T-helper 1 cell treated with Interleukin-12 subunit alpha and Interleukin-12 subunit beta and Interleukin-4 antibody, amounts not matched to agents 30 μg/mL and 1 μg/mL, for 36 hours (primary cell): ENCODE data around the gene CDYL.

Source experiments
- H3K27ac Mint-ChIP-seq: one replicate; pipeline ENCODE4 v1.8.0; 2021; ENCODE audit warnings: mild to moderate bottlenecking, mixed read lengths
- H3K27me3 Mint-ChIP-seq: one replicate; pipeline ENCODE4 v1.8.0; 2021; ENCODE audit warnings: low read depth, mixed read lengths
- H3K36me3 Mint-ChIP-seq: one replicate; pipeline ENCODE4 v1.8.0; 2021; ENCODE audit warnings: low read depth, mixed read lengths
- H3K4me1 Mint-ChIP-seq: one replicate; pipeline ENCODE4 v1.8.0; 2021; ENCODE audit warnings: low read depth, mixed read lengths
- H3K4me3 Mint-ChIP-seq: one replicate; pipeline ENCODE4 v1.8.0; 2021; ENCODE audit warnings: mild to moderate bottlenecking, moderate library complexity, mixed read lengths
- H3K9me3 Mint-ChIP-seq: one replicate; pipeline ENCODE4 v1.8.0; 2021; ENCODE audit warnings: mixed read lengths

Gene CDYL

DNA sequence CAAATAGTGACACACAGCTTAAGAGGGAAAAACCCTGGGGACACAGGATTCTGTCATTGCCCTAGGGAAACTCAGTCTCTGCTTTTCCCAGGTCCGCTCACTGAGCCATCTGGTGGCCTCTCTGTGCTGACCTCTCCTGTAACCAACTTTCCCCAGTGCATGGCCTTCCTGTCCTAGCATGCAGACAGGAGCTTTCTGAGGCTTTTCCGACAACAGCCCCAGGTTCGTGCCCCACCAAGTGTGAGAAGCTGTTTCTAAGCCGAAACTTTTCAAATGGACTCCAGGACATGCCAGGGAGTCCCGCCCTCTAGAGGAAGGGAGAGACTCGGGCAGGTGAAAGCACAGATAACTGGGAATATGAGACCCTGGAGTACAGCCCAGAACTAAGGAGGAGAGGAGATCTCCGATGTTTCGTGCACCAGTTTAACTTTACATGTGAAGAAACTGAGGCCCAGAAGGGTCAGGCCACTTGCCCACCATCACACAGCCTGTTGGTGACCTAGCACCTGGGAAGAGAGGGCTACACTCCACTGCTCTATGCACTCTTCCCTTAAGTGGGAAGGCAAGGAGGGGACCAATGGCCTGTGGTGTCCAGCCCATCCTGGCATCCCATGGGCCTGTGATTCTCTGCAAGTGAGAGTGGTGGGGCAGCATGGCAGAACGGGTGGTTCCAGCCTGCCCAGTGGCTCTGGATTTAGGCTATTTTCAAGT is 181.5 kb downstream of the CDYL start:
- H3K27me3 Mint-ChIP-seq, result no peaks in the 10 kb centered on the region
- H3K27ac Mint-ChIP-seq, result no peak overlapping the region
- no peak overlapping the region for H3K4me3 Mint-ChIP-seq
- H3K4me1 Mint-ChIP-seq, result no peaks in the 10 kb centered on the region
- peaks cover 3% of the 10 kb centered on the region for H3K36me3 Mint-ChIP-seq
- H3K9me3 Mint-ChIP-seq, result no peaks in the 10 kb centered on the region

- H3K4me3 Mint-ChIP-seq, result no peak overlapping the region
- H3K27me3 Mint-ChIP-seq, result no peaks in the 10 kb centered on the region
- no peaks in the 10 kb centered on the region for H3K9me3 Mint-ChIP-seq
- H3K27ac Mint-ChIP-seq, result no peak overlapping the region
- H3K36me3 Mint-ChIP-seq, result peaks cover 3% of the 10 kb centered on the region
- H3K4me1 Mint-ChIP-seq, result no peaks in the 10 kb centered on the region
Observed at GRCh38 chr6:4958624-4959023, 182.4 kb downstream of the CDYL start.

DNA sequence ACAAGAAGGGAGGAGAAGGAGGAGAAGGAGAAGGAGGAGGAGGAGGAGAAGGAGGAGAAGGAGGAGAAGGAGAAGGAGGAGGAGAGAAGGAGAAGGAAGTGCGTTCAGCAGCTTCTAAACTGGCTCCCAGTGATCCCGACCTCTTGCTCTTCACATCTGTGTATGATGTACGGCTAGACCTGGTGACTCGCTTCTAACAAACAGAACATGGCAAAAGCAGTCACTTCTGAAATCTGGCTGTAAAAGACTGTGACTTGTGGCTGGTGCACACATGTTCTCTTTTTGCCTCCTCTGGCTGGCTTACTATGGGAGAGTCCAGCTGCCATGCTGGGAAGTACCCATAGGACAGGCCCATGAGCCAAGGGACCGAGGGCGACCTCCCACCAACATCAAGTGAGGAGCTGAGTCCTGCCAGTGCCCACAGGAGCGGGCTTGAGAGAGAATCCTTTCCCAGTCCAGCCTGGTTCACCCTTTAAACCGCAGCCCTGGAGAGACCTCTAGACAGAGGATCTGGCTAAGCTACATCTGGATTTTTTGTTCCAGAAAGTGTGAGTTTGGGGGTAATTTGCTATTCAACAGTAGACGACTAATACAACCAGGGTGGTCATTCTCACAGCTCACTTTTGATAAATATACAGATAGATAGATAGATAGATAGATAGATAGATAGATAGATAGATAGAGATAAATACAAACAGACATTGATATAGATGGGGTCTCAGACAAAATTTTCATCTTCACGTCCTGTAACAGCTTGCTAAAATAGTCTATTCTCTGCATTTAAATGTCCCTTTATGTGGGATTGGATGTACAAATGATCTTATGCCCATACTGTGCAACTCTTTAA is 185.3 kb downstream of the CDYL start:
- no peak overlapping the region for H3K27ac Mint-ChIP-seq
- no peaks in the 10 kb centered on the region for H3K36me3 Mint-ChIP-seq
- H3K4me1 Mint-ChIP-seq, result no peaks in the 10 kb centered on the region
- no peaks in the 10 kb centered on the region for H3K9me3 Mint-ChIP-seq
- no peaks in the 10 kb centered on the region for H3K27me3 Mint-ChIP-seq
- no peak overlapping the region for H3K4me3 Mint-ChIP-seq

DNA sequence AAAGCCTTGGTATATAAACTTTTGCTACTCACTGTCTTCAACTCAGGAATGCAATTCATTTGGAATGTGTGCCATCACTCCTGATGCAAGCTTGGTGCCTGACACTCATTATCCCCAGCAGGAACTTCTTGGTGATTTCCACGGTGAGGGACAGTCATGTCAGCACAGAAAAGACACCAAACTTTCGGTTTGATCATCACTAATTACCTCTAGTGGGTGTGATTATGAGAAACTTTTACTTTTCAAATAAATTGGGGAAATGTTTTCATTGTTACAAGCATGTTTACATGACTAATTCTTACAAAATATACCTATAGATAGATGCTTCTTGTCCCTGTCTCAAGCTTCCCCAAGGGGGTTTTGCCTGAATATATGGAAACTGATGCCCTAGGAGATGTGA is 186.7 kb downstream of the CDYL start:
- Mint-ChIP-seq H3K36me3 (no peaks in the 10 kb centered on the region), H3K27me3 (no peaks in the 10 kb centered on the region), H3K4me3 (no peak overlapping the region), H3K9me3 (no peaks in the 10 kb centered on the region), H3K27ac (no peak overlapping the region), H3K4me1 (no peaks in the 10 kb centered on the region)

DNA sequence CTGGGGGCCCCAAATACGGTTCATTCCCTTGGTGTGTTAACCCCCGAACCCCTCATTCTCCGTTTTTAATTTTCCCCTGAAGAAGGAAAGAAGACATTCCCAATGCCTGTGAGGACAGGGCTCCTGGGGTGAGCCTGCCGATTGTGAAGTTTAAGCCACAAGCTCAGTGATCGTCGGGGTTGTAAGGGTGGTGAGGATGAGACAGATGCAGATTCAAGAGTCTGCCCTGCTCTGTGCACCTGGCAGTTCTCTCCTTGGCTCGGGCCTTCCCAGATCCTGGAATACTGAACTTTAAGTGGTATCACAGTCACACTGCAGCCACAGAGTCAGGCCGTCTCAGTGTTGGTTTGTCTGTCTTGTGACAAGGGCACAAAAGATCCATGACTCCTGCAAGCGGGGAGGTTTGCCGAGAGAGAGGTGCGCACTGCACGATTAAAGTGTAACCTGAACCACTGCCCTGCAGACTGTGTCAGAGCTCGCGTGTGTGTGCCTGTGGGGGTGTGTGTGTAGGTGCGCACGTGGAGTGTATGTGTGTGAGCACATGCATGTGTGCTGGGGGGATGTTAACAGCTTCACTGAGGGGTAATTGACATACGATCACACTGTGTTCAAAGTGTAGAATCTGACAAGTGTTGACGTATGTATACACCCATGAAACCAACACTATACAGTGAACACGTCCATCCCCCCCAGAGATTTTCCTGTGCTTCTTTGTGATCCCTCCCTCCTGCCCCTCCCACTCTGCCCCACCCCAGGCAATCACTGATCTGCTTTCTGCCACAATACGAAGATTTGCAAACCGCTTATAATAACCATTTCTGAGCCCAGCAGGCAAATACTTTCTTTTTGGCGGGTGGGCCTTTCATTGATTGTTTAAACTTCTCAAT is 188.7 kb downstream of the CDYL start:
- H3K27ac Mint-ChIP-seq, result no peak overlapping the region
- no peak overlapping the region for H3K4me3 Mint-ChIP-seq
- H3K9me3 Mint-ChIP-seq, result no peaks in the 10 kb centered on the region
- H3K27me3 Mint-ChIP-seq, result no peaks in the 10 kb centered on the region
- H3K4me1 Mint-ChIP-seq, result no peaks in the 10 kb centered on the region
- H3K36me3 Mint-ChIP-seq, result no peaks in the 10 kb centered on the region

GRCh38 chr6:4965562-4966389 is 189.6 kb downstream of the CDYL start:
- Mint-ChIP-seq H3K4me3 (no peak overlapping the region), H3K27ac (no peak overlapping the region), H3K9me3 (no peaks in the 10 kb centered on the region), H3K36me3 (no peaks in the 10 kb centered on the region), H3K27me3 (no peaks in the 10 kb centered on the region), H3K4me1 (no peaks in the 10 kb centered on the region)

DNA sequence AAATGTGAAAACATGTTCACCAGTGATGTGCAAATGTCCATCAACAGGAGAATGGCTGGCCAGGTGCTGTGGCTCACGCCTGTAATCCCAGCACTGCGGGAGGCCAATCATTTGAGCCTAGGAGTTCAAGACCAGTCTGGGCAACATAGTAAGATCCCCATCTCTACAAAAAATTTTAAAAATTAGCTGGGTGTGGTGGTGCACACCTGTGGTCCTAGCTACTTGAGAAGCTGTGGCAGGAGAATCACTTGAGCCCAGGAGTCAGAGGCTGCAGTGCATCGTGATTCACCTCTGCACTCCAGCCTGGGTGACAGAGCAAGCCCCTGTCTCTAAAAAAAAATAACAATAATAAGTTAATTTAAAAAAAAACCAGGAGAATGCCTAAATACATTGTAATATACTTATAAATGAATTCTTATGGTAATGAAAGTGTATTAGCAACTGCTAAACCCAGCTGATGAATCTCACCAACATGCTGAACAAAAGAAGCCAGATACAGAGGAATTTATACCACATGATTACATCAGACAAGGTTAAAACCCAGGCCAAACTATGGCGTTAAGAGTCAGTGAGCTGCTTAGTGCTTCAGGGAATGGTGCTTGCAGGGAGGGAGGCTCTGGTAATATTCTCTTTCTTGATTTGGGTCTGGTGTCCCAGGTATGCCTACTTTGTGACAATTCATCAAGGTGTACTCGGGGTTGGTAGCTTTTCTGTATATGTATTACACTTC is 191.3 kb downstream of the CDYL start:
- no peaks in the 10 kb centered on the region for H3K36me3 Mint-ChIP-seq
- H3K9me3 Mint-ChIP-seq, result no peaks in the 10 kb centered on the region
- H3K27me3 Mint-ChIP-seq, result no peaks in the 10 kb centered on the region
- no peak overlapping the region for H3K4me3 Mint-ChIP-seq
- no peaks in the 10 kb centered on the region for H3K4me1 Mint-ChIP-seq
- no peak overlapping the region for H3K27ac Mint-ChIP-seq

DNA sequence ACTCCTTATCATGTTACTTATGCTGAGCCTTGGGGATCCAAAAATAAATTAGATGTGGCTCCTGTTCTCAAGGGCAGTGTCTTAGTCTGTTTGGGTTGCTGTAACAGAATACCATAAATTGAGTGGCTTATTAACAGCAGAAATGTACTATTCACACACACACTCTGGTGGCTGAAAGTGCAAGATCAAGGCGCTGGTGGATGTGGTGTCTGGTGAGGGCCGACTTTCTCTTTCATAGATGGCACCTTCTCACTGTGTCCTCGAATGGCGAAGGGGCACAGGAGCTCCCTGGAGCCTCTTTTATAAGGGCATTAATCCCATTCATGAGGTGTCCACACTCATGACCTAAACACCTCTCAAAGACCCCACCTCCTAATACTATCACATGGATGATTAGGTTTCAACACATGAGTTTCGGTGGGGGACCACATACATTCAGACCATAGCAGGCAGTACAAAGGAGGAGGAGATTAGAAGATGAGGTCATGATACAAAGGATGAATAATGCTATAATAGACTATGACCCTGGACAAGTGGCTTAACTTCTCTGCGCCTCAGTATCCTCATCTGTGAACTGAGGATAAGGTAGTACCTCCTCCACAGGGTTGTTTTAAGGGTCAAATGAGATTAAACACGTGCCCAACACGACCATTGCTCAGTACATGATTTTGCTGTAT is 193.5 kb downstream of the CDYL start:
- H3K9me3 Mint-ChIP-seq, result no peaks in the 10 kb centered on the region
- no peak overlapping the region for H3K27ac Mint-ChIP-seq
- no peak overlapping the region for H3K4me3 Mint-ChIP-seq
- H3K36me3 Mint-ChIP-seq, result no peaks in the 10 kb centered on the region
- H3K4me1 Mint-ChIP-seq, result no peaks in the 10 kb centered on the region
- H3K27me3 Mint-ChIP-seq, result no peaks in the 10 kb centered on the region

DNA sequence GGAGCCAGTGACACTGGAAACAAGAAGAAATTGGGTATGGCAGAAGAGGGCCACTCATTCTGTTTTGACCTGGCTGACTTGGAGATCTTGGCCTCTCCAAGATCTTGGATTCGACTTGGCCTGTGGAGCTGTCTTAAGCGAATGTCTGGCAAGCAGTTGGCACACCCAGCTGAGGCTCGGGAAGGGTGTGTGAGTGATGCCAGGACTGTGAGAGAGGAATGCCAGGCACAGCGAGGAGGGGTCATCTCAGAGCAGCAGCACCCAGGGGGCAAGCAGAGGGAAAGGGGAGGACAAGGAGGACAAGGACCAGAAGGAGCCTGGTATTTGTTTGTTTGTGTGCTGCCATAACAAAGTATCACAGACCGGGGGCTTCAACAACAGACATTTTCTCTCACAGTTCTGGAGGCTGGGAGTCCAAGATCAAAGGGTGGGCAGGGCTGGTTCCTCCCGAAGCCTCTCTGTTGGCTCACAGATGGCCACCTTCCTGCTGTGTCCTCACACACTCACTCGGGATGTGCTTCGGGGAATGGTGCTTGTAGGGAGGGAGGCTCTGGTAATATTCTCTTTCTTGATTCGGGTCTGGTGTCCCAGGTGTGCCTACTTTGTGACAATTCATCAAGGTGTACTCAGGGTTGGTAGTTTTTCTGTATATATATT is 194.7 kb downstream of the CDYL start:
- Mint-ChIP-seq H3K27ac (no peak overlapping the region), H3K9me3 (no peaks in the 10 kb centered on the region), H3K4me3 (no peak overlapping the region), H3K4me1 (no peaks in the 10 kb centered on the region), H3K36me3 (no peaks in the 10 kb centered on the region), H3K27me3 (no peaks in the 10 kb centered on the region)

- Mint-ChIP-seq H3K4me3 (no peak overlapping the region), H3K36me3 (no peaks in the 10 kb centered on the region), H3K9me3 (no peaks in the 10 kb centered on the region), H3K27ac (no peak overlapping the region), H3K27me3 (no peaks in the 10 kb centered on the region), H3K4me1 (no peaks in the 10 kb centered on the region)
Observed at GRCh38 chr6:4971851-4972250, 195.6 kb downstream of the CDYL start.

DNA sequence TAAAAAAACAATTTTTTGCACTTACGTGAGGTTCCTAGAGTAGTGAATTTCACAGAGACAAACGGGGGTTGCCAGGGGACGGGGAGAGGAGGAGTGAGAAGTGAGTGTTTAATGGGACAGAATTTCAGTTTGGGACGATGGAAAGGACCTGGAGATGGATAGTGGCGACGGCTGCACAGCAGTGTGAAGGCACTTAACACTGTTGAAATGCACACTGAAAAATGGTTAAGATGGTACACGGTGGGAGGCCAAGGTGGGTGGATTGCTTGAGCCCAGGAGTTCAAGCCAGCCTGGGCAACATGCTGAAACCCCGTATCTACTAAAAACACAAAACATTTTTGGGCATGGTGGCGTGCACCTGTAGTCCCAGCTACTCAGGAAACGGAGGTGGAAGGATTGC is 196.2 kb downstream of the CDYL start:
- no peak overlapping the region for H3K4me3 Mint-ChIP-seq

DNA sequence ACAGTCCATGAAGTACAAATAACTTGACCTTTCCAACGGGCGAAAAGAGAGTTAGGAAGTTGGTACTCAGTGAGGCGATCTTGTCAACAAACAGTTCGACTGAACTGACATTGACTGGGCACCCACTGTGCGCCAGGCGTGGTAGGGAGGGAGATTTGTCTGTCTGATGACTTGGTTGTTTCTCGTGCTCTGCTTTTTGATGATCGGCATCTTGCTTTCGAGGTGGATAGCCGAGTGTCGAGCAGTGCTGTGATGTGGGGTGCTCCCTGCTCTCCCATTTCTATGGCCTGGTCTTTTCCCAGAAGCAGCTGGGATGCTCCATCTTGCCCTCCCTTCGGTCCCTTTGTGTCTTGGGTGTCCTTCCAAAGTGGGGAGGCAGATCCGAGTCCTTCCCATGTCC is 197.2 kb downstream of the CDYL start:
- Mint-ChIP-seq H3K4me1 (no peaks in the 10 kb centered on the region), H3K36me3 (no peaks in the 10 kb centered on the region), H3K4me3 (no peak overlapping the region), H3K9me3 (no peaks in the 10 kb centered on the region), H3K27ac (no peak overlapping the region), H3K27me3 (no peaks in the 10 kb centered on the region)

More for the DNA sequence above, 196.2 kb downstream of the CDYL start:
- no peaks in the 10 kb centered on the region for H3K36me3 Mint-ChIP-seq
- no peaks in the 10 kb centered on the region for H3K27me3 Mint-ChIP-seq
- no peaks in the 10 kb centered on the region for H3K9me3 Mint-ChIP-seq
- no peak overlapping the region for H3K27ac Mint-ChIP-seq
- H3K4me1 Mint-ChIP-seq, result no peaks in the 10 kb centered on the region
